Activated naive CD4-positive, alpha-beta T cell (primary cell): Measurements from ENCODE around the gene CACTIN.
"Not testable (repeated sequence)": the region's sequence is repeated elsewhere in the genome, so short reads cannot be mapped to it uniquely, and the experiment has no call there.

ENCODE experiments used
- DNase-seq, 4 experiments: peaks; one replicate each; lab custom pipeline; 2025; lab: John Stamatoyannopoulos, UW

CACTIN gene

DNA sequence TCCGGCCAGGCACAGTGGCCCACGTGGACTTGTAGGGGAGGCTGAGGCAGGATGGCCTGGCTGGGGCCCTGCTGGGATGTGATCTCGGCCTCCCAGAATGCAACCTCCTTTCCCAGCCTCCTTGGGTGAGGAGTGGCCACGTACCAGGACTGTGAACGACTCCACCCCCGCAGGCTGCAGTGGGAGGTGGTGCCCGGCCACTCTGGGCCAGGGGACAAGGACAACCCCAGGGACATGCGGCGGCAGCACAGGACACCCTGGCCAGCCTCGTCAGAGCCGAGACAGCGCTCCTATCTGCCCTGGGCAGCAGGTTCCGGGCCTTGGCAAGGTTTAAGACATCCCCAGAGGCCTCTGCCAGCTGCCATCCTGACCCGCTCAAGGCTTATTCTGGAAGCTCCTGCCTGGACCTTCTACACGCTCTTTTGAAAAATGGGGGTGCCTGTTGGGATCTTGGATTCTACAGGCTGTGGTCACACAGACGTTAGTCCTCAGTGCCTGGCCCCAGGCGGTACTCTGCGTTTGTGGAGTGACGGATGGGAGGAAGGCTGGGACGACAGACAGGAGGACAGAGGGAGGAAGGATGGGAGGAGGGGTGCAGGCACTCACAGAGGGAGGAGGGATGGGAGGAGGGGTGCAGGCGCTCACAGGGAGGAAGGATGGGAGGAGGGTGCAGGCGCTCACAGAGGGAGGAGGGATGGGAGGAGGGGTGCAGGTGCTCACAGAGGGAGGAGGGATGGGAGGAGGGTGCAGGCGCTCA is 19.9 kb upstream of the CACTIN start:
- no peak for DNase-seq

DNA sequence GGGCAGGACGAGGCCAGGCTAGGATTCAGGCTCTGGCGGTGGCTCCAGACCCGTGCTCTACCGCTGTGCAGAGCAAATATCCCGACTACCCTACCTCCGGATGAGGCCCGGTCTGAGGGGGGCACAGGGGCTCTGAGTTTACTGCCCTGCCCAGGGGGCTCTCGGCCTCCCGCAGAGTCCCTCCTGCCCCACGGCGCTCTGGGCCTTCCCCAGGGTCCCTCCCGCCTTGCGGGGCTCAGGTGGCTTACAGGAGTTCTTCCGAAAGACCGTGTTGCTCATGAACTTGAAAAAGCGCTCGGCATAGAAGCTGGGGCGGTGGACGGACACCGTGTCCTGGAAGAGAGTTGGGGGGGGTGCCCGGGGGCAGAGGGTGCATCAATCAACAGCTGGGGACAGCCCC is 19.1 kb upstream of the CACTIN start:
- no peak for DNase-seq

DNA sequence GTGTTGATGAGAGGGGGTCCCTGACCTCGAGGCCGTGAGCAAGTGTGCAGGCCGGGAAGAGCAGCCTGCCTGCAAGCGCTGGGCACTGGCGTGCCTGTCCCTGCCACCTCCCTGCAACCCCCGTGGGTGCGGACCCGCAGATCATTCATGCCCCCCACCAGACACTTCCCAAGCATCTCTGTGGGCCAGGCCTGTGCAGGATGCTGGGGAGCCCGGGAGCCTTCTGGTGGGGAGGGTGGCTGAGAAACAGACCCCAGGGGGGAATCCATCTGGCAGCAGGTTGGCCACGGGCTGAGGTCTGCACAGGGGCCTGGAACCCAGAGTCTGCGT is 18.4 kb upstream of the CACTIN start:
- no peak for DNase-seq

GRCh38 chr19:3644351-3645066 is 17.9 kb upstream of the CACTIN start:
- no peak for DNase-seq

DNA sequence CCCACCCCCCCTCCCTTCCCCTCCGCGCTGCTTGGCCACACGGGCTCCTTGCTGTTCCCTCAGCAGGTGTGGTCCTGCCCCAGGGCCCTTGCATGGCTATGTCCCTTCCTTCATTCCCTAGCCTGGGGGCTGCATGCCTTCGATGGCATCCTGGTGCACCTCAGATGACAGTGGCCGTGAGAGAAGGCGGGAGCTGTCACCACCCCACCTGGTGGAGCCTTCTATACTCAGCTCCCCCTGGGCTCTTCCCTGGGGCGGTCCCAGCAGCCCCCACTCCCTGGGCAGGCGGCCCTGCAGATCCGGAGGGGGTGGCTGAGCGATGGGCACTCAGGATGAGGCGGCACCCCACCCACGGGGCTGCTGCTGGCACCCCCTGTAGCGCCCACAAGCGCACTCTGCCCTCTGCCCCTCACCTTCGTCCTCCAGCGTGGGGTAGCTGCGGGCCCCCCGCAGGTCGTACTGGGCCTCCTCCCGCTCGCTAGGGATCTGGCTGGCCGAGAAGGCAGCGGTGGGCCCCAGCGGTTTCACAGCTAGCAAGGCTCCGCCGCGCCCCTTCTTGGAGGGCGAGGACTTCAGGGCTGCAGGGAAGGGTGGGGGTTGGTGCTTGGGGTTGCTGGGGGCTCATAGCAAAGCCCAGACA is 17.2 kb upstream of the CACTIN start:
- DNase-seq, result no peak

DNA sequence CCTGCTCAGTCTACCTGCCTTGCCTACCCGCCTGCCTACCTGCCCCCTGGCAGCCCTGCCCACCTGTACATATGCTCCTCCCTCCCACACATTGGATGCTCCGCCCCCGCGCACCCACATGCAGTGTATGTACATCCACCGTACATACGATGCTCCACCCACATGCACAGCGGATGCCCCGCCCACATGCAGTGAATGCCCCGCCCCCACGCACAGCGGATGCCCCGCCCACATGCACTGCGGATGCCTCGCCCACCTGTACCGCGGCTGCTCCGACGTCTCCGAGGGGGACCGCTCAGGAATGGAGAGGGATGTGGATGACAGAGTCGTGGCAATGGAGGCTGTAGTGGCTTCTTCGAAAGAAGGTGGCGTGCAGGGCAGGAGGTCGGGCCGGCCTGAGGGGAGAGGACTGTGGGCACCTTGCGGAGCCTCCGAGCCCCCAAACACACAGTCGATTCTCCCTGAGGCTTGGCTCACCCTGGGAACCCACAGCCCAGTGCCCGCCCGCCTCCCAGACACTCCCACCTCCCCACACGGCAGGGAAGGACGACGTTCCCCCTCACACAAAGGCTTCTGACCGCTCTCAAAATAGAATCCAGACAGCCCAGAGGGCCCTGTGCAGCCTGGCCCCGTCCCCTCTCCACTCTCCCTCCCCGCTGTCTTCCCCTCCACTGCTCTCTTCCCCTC is 16.5 kb upstream of the CACTIN start:
- DNase-seq, result no peak

GRCh38 chr19:3642296-3642695 is 15.7 kb upstream of the CACTIN start:
- DNase-seq, result no peak

- no peak for DNase-seq
Measured at GRCh38 chr19:3641515-3642269, 15.1 kb upstream of the CACTIN start.

GRCh38 chr19:3639479-3639878 is 12.9 kb upstream of the CACTIN start:
- no peak for DNase-seq

DNA sequence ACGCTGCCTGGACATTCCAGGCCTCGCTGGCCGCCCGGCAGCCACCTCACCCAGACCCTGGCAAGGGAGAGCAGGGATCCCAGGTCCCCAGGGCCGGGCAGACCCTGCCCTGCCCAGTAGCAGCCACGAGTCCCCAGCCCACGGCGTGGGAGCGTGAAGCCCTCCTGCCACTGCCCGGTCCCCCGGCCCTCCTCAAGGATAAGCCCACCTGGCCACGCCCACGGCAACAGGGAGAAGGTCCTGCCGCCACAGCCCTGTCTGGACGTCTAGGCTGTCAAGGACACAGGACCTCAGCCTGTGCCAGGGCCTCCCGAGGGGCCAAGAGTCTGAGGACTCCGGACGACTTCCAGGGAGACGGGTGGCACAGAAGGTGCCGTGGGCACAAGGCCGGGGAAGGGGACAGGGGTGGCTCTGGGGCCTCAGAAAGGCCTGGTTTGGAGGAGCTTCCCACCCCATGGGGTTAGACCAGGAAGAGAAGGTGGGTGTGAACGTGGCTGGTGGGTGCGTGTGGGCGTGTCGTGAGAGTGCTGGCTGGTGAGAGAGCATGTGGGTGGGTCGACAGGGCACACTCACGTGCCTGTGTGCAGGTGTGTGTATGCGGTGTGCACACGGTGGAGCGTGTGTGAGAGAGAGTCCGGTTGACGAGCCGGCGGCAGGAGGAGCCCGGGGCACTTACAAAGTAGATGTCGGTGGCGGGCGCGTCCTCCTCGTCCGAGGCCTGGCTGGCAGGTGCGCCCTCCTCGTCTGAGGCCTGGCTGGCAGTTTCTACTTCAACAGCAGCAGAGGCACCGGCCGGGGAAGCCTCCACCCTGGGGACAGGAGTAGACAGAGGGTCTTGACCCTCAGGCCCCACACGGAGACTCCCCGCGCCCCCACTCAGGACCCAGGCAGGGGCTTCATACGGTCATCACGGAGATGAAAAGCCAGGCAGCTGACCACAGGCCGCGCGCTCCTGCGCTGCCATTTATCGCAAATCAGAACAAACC is 11.9 kb upstream of the CACTIN start:
- no peak for DNase-seq

DNA sequence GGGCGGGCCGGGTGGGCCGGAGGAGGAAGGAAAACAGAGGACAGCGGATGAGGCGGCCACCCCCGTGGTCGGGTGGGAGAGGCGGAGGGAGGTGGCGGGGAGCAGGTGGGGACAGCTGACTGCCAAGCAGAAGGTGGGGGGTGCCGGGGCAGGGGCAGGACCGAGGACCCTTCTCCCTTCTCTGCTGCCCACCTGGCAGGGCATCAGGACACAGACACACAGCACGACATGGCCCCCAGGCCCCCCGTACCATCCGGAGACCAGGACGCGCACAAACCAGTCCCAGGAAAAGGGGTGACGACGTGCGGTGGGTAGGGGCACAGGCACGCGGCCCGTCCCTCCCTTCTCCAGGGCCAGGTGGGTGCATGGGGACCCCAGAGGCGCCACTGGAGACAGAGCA is 11.0 kb upstream of the CACTIN start:
- DNase-seq, result no peak

- DNase-seq, result no peak
Measured at GRCh38 chr19:3636962-3637361, 10.4 kb upstream of the CACTIN start.

- no peak for DNase-seq
Measured at GRCh38 chr19:3636506-3636905, 9.9 kb upstream of the CACTIN start.

GRCh38 chr19:3634496-3635045 is 8.0 kb upstream of the CACTIN start:
- no peak for DNase-seq

DNA sequence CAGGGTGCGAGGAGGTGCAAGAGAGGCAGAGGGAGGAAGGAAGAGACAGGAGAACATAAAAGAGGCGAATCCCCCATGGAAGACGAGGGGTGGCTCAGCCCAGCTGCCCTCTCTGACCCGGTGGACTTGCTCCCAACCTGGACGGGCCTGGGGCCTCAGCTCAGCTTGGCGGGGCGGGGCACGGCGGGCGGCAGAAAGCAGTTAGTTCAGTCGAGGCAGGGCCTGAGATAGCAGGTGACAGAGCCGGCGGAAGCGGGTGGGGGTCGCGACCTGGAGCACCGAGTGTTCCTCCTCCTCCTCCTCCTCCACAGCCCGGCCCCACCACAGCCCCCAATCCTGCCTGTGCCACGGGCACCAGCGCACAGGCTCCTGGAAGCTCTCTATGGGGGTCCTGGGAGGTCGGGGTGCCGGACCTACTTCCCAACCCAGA is 7.0 kb upstream of the CACTIN start:
- no peak for DNase-seq

DNA sequence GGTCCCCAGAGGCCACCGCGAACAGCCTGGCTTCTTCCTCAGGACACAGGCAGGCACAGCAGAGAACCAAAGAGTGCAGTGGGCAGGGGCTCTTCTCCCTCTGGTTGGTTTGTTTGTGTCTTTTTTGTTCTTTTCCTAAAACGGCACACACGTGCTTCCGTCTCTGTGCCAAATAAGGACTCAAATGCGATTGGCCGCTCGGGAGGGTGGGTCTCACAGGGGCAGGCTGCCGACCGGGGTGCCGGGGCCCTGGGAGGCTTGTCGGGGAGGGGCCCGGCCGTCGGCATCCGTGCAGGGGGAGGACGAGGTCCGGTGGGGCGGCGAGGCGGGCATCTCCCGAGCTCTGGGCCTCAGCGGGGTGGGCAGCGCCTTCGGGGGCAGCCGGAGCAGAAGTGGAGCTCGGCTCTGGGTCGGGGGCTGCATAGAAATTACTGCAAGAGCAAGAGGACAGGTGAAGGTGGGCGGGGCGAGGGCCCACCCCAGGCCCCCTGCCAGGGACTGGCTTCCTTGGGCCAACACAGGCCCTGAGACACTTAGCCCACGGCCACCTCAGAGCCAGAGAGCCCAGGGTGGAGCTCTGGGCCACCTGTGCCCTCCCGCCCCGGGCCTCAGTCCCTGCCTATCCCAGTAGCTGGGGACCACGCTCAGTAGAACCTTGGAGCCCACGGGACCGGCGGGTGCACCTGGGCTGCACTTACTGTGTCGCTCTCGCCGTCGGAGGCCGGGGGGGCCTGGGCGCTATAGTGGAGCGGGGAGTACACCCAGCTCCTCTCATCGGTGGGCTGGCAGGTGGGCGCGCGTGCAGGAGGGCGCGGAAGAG is 6.4 kb upstream of the CACTIN start:
- no peak for DNase-seq

DNA sequence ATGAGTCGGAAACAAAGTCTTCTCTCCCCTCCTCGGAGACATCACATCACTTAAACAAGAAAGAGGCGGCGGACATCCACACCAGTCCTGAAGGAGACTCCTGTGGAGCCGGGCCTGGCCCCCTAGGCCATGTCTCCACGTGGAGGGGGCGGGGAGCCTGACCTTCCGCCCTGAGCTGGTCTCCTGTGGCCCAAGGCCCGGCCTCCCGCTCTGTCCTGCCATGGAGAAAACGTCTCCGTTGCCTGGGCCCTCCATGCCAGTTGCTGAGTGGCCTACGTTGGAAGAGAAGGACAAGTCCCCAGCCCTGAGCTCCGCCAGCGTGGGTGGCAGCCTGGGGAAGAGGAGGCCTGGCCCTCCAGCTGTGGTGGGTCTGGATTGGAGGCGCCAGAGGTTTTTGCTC is 5.5 kb upstream of the CACTIN start:
- no peak for DNase-seq

- DNase-seq, result no peak
Measured at GRCh38 chr19:3631053-3631861, 4.7 kb upstream of the CACTIN start.

DNA sequence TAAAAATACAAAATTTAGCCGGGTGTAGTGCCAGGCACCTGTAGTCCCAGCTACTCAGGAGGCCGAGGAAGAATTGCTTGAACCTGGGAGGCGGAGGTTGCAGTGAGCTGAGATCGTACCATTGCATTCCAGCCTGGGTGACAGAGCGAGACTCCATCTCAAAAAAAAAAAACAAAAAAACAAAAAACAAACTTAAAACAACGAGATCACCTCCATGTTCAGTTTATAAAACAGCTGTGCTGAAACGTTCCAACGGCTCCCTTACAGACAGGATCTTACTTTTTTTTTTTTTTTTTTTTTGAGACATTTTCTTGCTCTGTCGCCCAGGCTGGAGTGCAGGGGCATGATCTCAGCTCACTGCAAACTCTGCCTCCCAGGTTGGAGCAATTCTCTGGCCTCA is 2.2 kb upstream of the CACTIN start:
- DNase-seq, result not testable (repeated sequence)
